ENCODE results near the gene ZNF200.

DNA sequence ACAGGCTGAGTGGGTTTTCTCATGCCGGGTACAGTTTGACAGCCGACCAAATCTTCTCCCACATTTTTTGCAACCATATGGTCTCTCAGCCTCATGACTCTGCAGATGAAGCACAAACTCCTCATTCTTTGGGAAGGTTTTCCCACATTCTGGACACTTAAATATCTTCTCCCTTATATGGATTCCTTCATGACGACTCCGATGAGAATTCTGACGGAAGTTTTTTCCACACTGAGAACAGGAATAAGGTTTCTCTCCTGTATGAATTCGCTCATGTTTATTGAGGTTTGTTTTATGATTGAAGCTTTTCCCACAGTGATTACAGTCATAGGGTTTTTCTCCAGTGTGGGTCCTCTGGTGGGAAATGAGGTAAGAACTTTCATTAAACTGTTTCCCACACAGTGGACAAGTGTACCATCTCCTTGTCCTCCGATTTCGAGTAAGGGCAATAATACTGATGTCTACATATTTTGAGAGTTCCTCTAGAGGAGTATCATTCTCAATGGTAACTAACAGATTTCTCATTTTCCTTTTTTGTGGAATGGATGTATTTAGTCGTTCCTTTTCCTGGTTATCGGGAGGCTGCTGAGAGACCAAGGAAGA, 10.9 kb downstream of the ZNF200 start:
- TF ChIP-seq, protein P1, sequence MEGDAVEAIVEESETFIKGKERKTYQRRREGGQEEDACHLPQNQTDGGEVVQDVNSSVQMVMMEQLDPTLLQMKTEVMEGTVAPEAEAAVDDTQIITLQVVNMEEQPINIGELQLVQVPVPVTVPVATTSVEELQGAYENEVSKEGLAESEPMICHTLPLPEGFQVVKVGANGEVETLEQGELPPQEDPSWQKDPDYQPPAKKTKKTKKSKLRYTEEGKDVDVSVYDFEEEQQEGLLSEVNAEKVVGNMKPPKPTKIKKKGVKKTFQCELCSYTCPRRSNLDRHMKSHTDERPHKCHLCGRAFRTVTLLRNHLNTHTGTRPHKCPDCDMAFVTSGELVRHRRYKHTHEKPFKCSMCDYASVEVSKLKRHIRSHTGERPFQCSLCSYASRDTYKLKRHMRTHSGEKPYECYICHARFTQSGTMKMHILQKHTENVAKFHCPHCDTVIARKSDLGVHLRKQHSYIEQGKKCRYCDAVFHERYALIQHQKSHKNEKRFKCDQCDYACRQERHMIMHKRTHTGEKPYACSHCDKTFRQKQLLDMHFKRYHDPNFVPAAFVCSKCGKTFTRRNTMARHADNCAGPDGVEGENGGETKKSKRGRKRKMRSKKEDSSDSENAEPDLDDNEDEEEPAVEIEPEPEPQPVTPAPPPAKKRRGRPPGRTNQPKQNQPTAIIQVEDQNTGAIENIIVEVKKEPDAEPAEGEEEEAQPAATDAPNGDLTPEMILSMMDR (conservative IDR thresholded peaks at IDR 0.05; ENCODE audit: low read length): no peak
- TF ChIP-seq EZH2phosphoT487 (IDR thresholded peaks at IDR 0.05; ENCODE audit: borderline replicate concordance): no peak
